KBM-7 (cell line): Measurements from ENCODE around the gene KRIT1.
"Not testable (repeated sequence)": the region's sequence is repeated elsewhere in the genome, so short reads cannot be mapped to it uniquely, and the experiment has no call there.

Source experiments
- DNase-seq: peaks from one replicate; pipeline ENCODE4 v3.0.0-alpha.2; 2015
- in situ Hi-C: fragments of 300-500 bp; cut with MboI; formaldehyde crosslinking; loops from 2 replicates; pipeline ENCODE4 v1.14.3; 2020; ENCODE audit warnings: low sequenced_read_pairs, low pct_unique_long_range_greater_than_20kb, mixed read lengths

The KRIT1 gene

GRCh38 chr7:92169529-92169928 is 76.2 kb downstream of the KRIT1 start:
- in situ Hi-C loops, DNase-seq: not testable (repeated sequence)

- in situ Hi-C loops = no loop called here
- no peak for DNase-seq
These were observed 84.4 kb downstream of the KRIT1 start for GRCh38 chr7:92161271-92161670.

GRCh38 chr7:92158660-92159575 is 86.8 kb downstream of the KRIT1 start:
- in situ Hi-C loops = no loop called here
- DNase-seq = no peak

- no peak for DNase-seq
- in situ Hi-C loops = no loop called here
These were observed 88.7 kb downstream of the KRIT1 start for GRCh38 chr7:92156990-92157389.

GRCh38 chr7:92155108-92155739 is 90.5 kb downstream of the KRIT1 start:
- DNase-seq = no peak
- in situ Hi-C loops = no loop called here

GRCh38 chr7:92150450-92151017 is 95.2 kb downstream of the KRIT1 start:
- in situ Hi-C loops = no loop called here

GRCh38 chr7:92149736-92150239 is 95.9 kb downstream of the KRIT1 start:
- in situ Hi-C loops = no loop called here
- DNase-seq = no peak

More at GRCh38 chr7:92150450-92151017, 95.2 kb downstream of the KRIT1 start:
- no peak for DNase-seq
